IPS DF 19.7 (cell line): Measurements from ENCODE around the gene ASAP3.

Source experiments
- DNase-seq: peaks from one replicate; pipeline ENCODE4 v3.0.0-alpha.2; 2013; ENCODE audit warnings: low read depth, low spot score

Gene ASAP3

GRCh38 chr1:23449306-23449705, 34.7 kb downstream of the ASAP3 start:
- no peak for DNase-seq

GRCh38 chr1:23448846-23449245, 35.1 kb downstream of the ASAP3 start:
- no peak for DNase-seq

- DNase-seq: no peak
Measured at GRCh38 chr1:23446661-23447310, 37.2 kb downstream of the ASAP3 start.

GRCh38 chr1:23444596-23445390, 39.2 kb downstream of the ASAP3 start:
- no peak for DNase-seq

- no peak for DNase-seq
Measured at GRCh38 chr1:23444104-23444533, 39.9 kb downstream of the ASAP3 start.

GRCh38 chr1:23442751-23443150, 41.2 kb downstream of the ASAP3 start:
- DNase-seq: no peak

- DNase-seq: no peak
Measured at GRCh38 chr1:23441446-23442148, 42.4 kb downstream of the ASAP3 start.

GRCh38 chr1:23438545-23438944, 45.4 kb downstream of the ASAP3 start:
- DNase-seq: no peak

- no peak for DNase-seq
Measured at GRCh38 chr1:23437355-23437664, 46.7 kb downstream of the ASAP3 start.

- peak; percentile 63 for DNase-seq
Measured at GRCh38 chr1:23436520-23437354, 47.2 kb downstream of the ASAP3 start.

- no peak for DNase-seq
Measured at GRCh38 chr1:23434260-23434775, 49.7 kb downstream of the ASAP3 start.

- DNase-seq: no peak
Measured at GRCh38 chr1:23433122-23433521, 50.9 kb downstream of the ASAP3 start.

- DNase-seq: no peak
Measured at GRCh38 chr1:23431431-23431830, 52.5 kb downstream of the ASAP3 start.

GRCh38 chr1:23430803-23431202, 53.2 kb downstream of the ASAP3 start:
- DNase-seq: no peak

- DNase-seq: no peak
Measured at GRCh38 chr1:23428136-23428905, 55.7 kb downstream of the ASAP3 start.

- no peak for DNase-seq
Measured at GRCh38 chr1:23427550-23427949, 56.4 kb downstream of the ASAP3 start.

GRCh38 chr1:23426828-23427227, 57.2 kb downstream of the ASAP3 start:
- no peak for DNase-seq

- DNase-seq: no peak
Measured at GRCh38 chr1:23425193-23425494, 58.8 kb downstream of the ASAP3 start.

GRCh38 chr1:23424293-23425192, 59.4 kb downstream of the ASAP3 start, which contains the start of gene TCEA3:
TSS of gene TCEA3 (minus strand) at chr1:23424748. CDS start at chr1:23424633, 115 bp downstream.
- no peak for DNase-seq
